Peyer's patch (tissue), 4 donors: ENCODE measurements around the gene ARID5A.

Experiments
- CTCF ChIP-seq, 6 experiments: fragments of 450-650 bp in 4 of 6; fragments of 200-600 bp in 2 of 6; sonication (generic) in 1 of 6; IDR thresholded peaks; one replicate each; pipeline ENCODE4 v1.5.1; 2017 to 2019; ENCODE audit warnings: antibody characterized with exemption in 6 of 6, mild to moderate bottlenecking in 3 of 6, moderate library complexity in 1 of 6
- POLR2A ChIP-seq, 2 donors: fragments of 450-650 bp; IDR thresholded peaks; one replicate each; pipeline ENCODE4 v1.5.1; 2017; ENCODE audit warnings: antibody characterized with exemption in 2 of 2, mild to moderate bottlenecking in 2 of 2, moderate library complexity in 2 of 2

GRCh38 chr2:96509847-96510230, 26.7 kb upstream of the ARID5A start:
- TF ChIP-seq CTCF (IDR thresholded peaks at IDR 0.05) (no peak), POLR2A (IDR thresholded peaks at IDR 0.05) (no peak)
